IPS DF 19.7 (cell line): ENCODE data around the gene ITGB3.
"Not testable (repeated sequence)": the region's sequence is repeated elsewhere in the genome, so short reads cannot be mapped to it uniquely, and the experiment has no call there.

Experiments
- DNase-seq: peaks from one replicate; pipeline ENCODE4 v3.0.0-alpha.2; 2013; ENCODE audit warnings: low read depth, low spot score

The ITGB3 gene

GRCh38 chr17:47223007-47223406, 30.6 kb upstream of the ITGB3 start:
- no peak for DNase-seq

GRCh38 chr17:47223460-47223859, 30.2 kb upstream of the ITGB3 start:
- DNase-seq = no peak

GRCh38 chr17:47224077-47224476, 29.6 kb upstream of the ITGB3 start:
- DNase-seq = not testable (repeated sequence)

GRCh38 chr17:47224966-47225365, 28.7 kb upstream of the ITGB3 start:
- no peak for DNase-seq

- no peak for DNase-seq
These were observed 28.2 kb upstream of the ITGB3 start for GRCh38 chr17:47225436-47225858.

GRCh38 chr17:47225911-47226688, 27.5 kb upstream of the ITGB3 start:
- DNase-seq = no peak

GRCh38 chr17:47227862-47228261, 25.8 kb upstream of the ITGB3 start:
- DNase-seq = no peak

- DNase-seq = peak; percentile 83
These were observed 23.8 kb upstream of the ITGB3 start for GRCh38 chr17:47229535-47230443.

GRCh38 chr17:47230864-47231263, 22.8 kb upstream of the ITGB3 start:
- DNase-seq = no peak

GRCh38 chr17:47231334-47231733, 22.3 kb upstream of the ITGB3 start:
- DNase-seq = no peak

- no peak for DNase-seq
These were observed 21.8 kb upstream of the ITGB3 start for GRCh38 chr17:47231866-47232265.

- no peak for DNase-seq
These were observed 21.2 kb upstream of the ITGB3 start for GRCh38 chr17:47232465-47232864.

GRCh38 chr17:47235506-47235905, 18.1 kb upstream of the ITGB3 start:
- no peak for DNase-seq

GRCh38 chr17:47235923-47236322, 17.7 kb upstream of the ITGB3 start:
- no peak for DNase-seq

GRCh38 chr17:47237841-47238240, 15.8 kb upstream of the ITGB3 start:
- no peak for DNase-seq

GRCh38 chr17:47238321-47239010, 15.2 kb upstream of the ITGB3 start:
- DNase-seq = no peak

- no peak for DNase-seq
These were observed 14.0 kb upstream of the ITGB3 start for GRCh38 chr17:47239619-47239966.

GRCh38 chr17:47239967-47240651, 13.5 kb upstream of the ITGB3 start:
- no peak for DNase-seq

- no peak for DNase-seq
These were observed 12.8 kb upstream of the ITGB3 start for GRCh38 chr17:47240806-47241205.

GRCh38 chr17:47242648-47243047, 11.0 kb upstream of the ITGB3 start:
- DNase-seq = no peak

- no peak for DNase-seq
These were observed 9.7 kb upstream of the ITGB3 start for GRCh38 chr17:47243737-47244598.
